Activated CD8-positive, alpha-beta memory T cell treated with anti-CD3 and anti-CD28 coated beads, Interleukin-2, amount 50 U/mL, for 1 hour (primary cell): ENCODE measurements around the gene ATRX.
"Not testable (repeated sequence)": the region's sequence is repeated elsewhere in the genome, so short reads cannot be mapped to it uniquely, and the experiment has no call there.

Experiments used
- DNase-seq: peaks from one replicate; pipeline ENCODE4 v3.0.0-alpha.2; 2020; ENCODE audit errors: extremely low read depth

Gene ATRX

DNA sequence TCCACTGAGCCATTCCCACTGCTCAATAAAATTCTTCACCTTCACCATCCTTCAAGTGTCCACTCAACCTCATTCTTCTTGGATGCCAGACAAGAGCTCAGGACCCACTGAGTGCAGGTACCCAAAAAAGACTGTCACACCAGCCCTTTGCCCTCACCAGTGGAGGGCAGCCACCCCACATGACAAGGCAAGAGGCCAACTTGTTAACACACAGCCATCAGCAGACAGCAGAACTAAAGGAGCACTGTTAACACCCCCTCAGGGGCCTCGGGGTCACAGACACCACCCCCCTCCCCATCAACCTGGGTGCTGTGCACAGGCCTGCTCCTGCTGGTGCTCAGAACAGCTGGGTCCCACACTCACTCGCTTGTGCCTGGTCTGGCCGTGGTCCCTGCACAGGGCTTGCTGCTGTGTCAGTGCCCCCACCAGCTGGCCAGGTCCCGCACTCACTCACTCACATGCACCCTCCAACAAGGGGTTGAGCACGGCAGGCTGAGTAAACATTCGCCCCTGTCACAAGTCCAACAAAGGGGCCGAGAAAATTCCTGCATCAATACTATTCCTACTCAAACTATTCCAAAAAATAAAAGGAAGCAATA, 54.1 kb downstream of the ATRX start:
- DNase-seq: no peak

DNA sequence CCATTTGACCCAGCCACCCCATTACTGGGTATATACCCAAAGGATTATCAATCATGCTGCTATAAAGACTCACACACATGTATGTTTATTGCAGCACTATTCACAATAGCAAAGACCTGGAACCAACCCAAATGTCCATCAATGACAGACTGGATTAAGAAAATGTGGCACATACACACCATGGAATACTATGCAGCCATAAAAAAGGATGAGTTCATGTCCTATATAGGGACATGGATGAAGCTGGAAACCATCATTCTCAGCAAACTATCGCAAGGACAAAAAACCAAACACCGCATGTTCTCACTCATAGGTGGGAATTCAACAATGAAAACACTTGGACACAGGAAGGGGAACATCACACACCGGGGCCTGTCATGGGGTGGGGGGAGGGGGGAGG, 59.9 kb downstream of the ATRX start:
- DNase-seq: not testable (repeated sequence)

DNA sequence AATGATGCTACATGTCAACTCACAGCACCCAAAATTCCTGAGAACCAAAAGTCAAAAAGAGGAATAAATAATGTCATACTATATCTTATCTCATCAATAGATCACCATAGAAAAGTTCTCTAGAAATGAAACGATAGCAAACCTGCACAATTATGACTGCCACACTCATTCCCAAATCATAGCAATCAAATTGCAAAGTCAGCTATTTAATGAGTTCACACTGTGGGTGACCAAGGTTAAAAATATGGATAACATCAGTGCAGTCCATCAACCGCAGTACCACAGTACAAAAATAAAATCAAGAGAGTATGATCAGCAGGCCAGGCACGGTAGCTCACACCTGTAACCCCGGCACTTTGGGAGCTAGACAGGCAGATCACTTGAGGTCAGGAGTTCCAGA, 62.3 kb downstream of the ATRX start:
- no peak for DNase-seq

DNA sequence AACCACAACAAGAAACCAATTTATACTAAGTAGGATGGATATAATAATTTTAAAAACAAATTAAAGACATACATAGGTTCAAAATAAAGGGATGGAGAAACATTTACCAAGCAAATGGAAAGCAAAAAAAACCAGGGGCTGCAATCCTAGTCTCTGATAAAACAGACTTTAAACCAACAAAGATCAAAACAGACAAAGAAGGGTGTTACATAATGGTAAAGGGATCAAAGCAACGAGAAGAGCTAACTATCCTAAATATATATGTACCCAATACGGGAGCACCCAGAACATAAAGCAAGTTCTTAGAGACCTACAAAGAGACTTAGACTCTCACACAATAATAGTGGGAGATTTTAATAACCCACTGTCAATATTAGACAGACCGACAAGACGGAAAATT, 66.6 kb downstream of the ATRX start:
- DNase-seq: no peak

DNA sequence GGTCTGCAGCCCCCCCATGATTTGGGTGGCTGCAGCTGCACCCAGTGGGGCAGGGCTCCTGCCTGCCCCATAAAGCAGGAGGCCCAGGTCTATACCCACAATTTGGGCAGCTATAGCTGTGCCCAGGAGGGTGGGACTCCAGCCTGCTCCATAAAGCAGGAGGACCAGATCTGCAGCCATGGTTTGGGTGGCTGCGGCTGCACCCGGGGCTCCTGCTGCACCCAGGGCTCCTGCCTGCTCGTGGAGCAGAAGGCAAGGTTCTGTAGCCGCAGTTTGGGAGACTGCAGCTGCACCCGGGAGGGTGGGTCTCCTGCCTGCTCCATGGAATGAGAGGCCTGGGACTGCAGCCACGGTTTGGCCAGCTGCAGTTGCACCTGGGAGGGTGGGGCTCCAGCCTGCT, 81.1 kb downstream of the ATRX start:
- no peak for DNase-seq

DNA sequence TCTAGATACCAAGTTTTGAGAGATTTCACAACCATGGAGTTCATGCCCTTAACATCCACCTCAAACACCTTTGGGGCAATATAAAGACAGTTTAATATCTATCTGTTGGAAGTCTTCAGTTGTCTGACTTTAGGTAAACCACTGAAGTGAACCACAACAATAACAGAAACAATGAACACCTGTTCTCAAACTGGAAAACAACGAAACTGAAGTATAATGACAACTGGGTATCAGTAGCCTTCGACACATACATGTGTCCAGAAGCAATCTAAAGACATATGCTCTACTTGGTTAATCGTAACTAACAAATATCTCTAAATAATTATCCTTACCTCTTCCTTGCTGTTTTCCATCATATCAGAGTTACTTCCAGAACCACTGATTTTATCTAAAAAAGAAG, 87.8 kb downstream of the ATRX start:
- DNase-seq: no peak

DNA sequence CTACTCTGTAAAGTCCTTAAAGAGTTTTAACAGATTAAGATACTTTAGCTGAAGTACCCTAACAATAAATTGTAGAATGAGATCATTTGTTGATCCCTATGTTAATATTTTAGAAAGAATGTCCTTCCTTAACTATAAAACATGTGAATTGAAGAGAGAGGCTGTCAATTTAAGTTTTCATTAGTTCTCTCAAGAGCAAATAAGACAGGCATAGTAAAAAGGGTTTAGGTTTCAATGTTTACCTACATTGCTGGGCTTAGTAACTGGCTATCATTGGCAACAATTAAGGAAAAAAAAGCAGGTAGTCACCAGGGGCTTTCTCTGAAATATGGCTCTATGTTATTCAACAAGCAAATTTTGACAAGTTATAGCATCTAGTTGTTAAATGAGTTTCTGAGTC, 91.5 kb downstream of the ATRX start:
- DNase-seq: no peak

DNA sequence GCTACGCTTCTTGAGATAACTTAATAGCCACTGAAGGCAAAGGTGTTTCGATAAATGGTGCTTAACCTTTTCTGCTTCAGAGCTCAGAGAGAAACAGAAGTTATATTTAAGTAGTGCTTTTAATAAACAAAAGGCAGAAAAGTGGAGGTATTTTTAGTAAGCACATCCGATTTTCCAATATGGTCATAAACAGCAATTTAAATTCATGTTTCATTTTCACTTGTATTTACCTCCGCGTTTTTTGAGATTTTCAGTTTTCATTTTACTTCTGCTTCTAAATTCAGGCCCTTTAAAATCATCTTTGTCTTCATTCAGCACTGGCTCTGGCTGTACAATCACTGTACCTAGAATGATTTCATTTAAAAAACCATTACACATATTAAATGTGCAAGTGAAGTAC, 92.4 kb downstream of the ATRX start:
- DNase-seq: no peak

DNA sequence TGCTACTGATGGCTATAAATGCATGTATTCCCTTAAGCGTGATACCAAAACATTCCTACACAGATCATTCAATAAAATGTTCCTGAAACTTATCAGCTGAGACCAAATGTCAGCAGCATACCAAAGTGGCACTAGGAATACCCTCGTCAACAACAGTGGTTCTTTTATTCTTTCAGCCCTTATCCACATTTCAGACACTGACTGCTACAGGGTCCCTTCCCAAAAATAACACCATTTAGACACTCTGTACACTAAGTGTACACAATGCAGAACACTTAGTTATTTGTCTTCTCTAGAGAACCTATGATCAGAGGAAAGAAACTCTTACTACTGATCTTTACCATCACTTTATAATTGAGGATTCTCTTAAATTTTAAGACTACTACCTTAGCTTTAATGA, 94.1 kb downstream of the ATRX start:
- DNase-seq: no peak

DNA sequence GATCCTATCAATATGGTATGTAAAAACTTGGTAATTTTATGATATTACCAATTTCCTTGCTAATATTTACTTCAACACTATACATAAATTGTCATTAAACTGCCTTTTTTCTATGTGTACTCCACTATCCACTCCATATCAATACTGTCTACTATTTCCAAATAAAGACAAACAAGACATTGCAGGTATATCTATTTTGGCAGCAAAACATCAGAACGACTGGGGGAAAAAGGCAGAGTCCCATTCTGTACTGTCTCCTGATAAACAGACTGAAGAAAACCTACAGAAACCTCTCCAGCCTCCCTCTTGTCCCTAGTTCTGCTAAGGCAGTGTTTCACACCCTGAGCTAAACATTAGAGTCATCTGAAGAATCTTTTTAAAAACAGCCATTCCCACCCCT, 96.6 kb downstream of the ATRX start:
- no peak for DNase-seq

DNA sequence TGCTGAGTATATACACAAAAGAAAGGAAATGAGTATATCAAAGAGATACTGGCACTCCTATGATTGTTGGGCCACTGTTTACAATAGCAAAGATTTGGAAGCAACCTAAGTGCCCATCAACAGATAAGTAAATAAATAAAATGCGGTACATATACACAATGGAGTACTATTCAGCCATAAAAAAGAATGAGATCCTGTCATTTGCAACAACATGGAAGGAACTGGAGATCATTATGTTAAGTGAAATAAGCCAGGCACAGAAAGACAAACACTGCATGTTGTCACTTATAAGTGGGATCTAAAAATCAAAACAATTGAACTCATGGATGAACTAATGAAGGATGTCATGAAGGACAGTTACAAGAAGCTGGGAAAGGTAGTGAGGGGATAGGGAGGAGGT, 100.3 kb downstream of the ATRX start:
- DNase-seq: not testable (repeated sequence)

DNA sequence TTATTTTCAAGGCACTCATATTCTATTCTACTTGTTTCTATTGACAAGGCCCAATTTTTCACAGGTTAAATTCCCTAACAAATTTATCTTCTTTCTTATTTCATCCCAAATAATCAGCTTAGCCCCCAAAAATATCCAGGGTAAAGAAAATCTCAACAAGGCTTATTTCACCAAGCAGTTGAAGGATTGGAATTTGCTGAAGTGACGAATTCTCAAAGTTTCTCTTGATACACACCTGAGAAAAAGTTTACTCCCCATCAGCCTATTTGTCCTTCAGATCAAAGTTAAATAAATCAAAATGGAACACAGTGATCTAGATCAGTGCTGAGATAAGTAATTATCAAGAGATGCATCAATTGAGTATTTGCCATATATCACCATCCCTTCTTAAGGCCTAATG, 106.9 kb downstream of the ATRX start:
- no peak for DNase-seq

DNA sequence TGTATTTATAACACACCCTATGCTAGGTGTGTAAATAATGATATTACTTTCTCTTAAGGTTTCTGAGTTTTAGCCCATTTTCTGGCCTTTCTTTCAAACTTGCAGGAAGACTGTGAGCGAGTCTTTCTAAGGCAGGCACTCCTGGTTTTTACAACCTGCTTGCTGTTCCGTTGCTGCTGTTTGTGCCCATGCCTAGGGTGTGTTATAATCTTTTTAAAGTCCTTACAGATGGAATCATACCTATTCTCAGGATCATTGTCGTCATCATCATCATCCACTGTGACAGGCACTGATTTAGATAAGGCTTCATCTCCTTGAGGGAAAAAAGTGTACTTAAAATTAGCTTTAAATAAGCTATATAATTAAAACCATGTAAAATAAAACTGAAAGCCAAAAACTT, 110.0 kb downstream of the ATRX start:
- no peak for DNase-seq

DNA sequence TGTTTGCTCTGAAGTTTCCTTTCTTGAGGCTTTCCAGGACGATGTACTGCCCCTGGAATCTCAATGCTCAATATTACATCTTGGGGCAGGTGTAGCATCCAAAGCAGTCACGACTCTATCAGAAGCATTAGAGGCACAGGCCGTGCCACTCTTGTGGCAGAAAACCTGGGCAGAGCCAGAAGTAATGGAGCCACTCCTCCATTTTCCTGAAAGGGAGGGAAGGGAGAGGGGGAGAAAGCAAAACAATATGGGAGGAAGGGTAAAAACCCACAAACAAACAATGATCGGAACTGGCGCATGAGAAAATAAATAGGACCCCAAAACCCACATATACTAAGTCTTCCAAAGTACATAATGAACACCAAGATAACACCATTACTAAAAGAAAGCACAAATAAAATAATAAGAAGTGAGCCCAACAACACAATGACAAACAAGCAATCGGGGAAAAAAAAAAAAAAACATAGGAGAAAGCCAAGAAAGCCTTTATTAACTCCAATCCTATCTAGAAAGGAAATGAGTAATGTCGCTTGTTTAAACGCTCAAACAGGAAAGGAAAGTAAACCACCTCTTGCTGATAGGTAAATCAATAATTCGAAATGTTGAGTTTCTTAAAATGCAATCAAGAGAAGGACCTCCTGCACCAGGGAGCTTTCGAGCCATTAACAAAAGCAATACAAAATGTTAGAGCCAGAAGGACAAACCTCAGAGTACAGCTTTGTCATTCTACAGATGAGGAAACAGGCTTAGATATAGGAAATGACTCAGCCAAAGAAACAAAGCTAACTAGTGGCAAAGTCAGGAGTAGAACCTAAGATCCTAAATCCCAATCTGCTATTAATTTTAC, 117.4 kb downstream of the ATRX start:
- DNase-seq: no peak

DNA sequence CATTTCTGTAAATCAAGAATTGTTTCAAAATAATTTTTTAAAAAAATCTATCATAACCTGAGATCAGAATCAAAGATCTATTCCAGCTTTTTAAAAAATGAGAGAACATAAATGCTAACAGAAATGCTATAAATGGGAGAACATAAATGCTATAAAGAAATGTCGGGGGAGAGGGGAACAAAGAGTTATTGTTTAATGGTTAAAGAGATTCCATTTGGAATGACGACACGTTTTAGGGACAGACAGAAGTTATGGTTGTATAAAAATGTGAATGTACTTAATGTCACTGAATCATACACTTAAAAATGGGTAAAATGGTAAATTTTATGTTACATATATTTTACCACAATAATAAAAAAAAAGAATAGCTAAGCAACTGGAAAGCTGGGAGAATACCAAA, 127.1 kb downstream of the ATRX start:
- DNase-seq: no peak

DNA sequence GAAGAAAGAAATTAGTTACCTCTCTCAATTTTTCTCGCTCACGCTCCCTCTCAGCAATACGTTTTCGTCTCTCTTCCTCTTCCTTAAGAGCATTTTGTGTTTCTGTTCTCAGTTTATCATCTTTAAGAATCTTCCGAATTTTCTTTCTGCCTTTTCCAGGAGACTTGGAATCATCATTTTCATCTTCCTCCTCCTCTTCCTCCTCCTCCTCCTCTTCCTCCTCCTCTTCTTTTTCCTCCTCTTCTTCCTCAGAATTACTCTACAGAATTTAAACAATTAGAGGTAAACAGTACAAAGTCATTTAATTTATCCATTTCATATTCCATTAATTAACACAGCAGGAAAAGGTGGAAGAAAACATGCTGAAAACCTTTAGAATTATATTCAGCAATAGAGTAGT, 133.9 kb downstream of the ATRX start:
- no peak for DNase-seq

DNA sequence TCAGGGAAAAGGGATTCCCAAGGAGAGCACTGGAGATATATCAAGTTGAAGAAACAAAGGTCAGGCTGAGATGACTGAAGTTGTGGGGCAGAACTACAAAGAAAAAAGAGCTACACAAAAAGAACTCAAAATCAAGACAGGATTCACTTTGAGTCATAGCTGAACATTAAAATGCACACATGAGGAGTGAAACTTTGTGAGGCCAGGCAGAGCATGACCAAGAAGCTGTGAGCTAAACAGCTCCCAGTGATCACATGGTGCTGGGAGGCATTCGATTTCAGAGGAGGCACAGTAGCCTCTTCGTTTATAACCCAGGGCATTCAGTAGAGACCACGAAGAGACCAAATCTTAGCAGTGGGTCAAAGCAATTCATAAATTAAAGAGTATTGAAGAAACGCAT, 145.3 kb downstream of the ATRX start:
- no peak for DNase-seq

DNA sequence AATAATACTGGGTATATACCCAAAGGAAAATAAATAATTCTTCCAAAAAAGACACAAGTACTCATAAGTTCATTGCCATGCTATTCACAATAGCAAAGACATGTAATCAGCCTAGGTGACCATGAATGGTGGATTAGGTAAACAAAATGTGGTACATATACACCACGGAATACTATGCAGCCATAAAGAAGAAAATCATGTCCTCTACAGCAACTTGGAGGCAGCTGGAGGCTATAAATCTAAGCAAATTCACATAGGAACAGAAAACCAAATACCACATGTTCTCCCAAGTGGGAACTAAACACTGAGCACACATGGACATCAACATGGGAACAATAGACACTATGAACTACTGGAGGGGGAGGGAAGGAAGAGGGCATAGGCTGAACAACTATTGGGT, 146.2 kb downstream of the ATRX start:
- DNase-seq: no peak

DNA sequence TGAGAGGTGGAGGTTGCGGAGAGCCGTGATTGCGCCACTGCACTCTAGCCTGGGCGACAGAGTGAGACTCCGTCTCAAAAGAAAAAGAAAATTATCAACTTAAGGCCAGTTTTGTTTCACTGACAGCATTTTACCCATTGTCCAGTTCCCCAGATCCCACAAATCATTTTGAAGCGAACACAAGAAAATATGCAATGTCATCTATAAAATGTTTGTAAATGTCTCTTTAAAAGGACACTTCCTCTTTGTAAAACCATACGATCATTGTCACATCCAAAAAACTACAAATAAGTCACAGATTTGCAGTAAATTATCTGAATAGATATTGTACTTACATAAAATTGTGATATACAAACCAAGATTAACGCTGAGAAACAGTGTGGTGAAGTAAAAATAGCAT, 147.6 kb downstream of the ATRX start:
- no peak for DNase-seq

DNA sequence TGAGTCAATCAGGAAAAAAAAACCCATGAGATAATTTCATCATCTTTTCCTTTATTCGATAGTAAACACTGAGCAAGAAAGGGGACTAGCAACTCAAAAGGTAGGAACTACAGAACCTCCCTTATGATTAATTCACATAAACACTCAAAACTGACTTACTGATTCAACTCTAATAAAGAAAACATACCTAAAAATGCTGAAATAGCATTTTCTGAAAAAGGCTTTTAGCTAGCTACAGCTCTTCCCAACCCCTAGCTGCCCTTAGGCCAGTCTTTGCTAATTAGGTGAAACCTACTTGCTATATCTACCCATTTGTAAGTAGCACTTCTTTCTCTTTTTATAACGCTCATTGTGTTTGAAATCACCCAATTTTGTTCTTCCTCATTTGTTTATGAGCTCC, 150.6 kb downstream of the ATRX start:
- DNase-seq: no peak

DNA sequence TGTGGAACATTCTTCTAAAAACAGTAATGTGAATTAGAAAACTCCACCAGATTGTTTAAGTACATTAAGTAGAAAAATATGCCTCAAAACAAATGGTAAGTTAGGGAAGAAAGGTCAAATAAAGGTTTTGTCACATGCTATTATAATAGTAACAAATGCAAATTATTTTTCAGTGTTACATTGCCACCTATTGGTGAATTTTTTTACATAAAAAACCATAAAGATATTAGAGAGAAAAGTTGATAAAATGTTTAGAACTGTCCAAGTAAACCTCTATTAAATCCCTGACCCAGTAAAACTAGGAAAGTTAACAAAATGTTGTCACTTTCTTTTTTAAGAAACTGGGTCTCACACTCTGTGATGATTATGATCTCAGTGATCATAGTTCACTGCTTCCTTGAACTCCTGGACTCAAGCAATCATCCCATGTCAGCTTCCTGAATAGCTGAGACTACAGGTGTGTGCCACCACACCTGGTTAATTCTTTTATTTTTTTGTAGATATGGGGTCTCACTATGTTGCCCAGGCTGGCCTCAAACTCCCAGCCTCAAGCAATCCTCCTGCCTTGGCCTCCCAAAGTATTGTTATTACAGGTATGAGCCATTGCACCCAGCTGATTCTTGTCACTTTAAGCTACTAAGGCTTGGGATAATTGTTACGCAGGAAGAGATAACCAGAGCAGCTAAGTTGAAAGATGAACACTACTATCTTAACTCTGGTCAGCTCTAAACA, 157.6 kb downstream of the ATRX start:
- DNase-seq: no peak

DNA sequence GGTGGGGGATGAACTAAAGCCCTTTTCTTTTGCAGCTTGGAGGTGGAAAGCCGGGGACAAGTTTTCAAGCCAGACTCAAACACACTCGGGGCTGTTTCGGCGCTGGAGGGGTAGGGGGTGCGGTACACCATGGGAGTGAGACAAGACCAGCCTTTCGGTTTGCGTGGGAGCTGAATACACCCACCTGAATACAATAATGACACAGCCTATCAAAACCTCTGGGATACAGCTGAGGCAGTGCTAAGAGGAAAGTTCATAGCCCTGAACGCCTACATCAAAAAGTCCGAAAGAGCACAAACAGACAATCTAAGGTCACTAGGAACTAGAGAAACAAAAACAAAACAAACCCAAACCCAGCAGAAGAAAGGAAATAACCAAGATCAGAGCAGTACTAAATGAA, 163.3 kb downstream of the ATRX start:
- no peak for DNase-seq

DNA sequence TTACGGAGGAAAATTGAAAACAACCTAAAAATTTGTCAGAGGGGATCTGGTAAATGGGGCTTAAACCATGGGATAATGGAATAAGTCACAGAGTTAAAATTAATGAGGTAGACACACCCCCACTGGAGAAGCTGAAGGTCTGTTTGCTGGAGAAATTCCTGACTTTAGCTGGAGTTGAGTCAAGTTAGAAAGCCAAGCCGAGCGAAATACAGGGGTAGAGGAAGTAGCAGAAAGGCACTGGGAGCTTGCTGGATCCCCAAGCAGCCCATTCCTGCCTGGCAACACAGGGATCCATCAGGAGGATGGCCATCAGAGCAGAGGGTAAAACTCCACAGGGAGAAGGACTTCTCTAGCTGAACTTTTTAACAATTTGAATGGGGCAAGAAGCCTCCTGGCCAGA, 163.8 kb downstream of the ATRX start:
- no peak for DNase-seq
